GM12878 (cell line): ENCODE measurements around the gene DIPK1A. TPM values are rescaled to one million over a fixed set of nuclear protein-coding genes. Genes with fewer than 3 reads are reported as not detected.

Experiments
- ATAC-seq: fragments of 200-7000 bp; cut with Tn5 transposase; 3 replicates; pipeline ENCODE4 v1.9.1; 2020; ENCODE audit warnings: mild to moderate bottlenecking, moderate library complexity
- BruUV-seq: library from RNA; stranded (reverse); fragments of 400-500 nt; replicated peaks from 2 replicates; lab custom pipeline; 2021; lab: Mats Ljungman, UMichigan
- CTCF ChIA-PET: fragments of 300-600 bp; sonication (Branson Sonifier 250); formaldehyde crosslinking; extraction: SDS; loops from one replicate; lab custom pipeline; 2021; ENCODE audit warnings: inconsistent platforms; lab: Yijun Ruan, JAX
- POLR2A ChIA-PET: fragments of 350-600 bp; formaldehyde crosslinking; extraction: SDS; loops from one replicate; lab custom pipeline; 2021; ENCODE audit warnings: inconsistent platforms; lab: Charles Lee
- RAD21 ChIA-PET: fragments of 300-600 bp; sonication (Branson Sonifier 250); formaldehyde crosslinking; loops from one replicate; lab custom pipeline; 2023; ENCODE audit warnings: antibody characterized with exemption; ENCODE audit not compliant: unreplicated experiment; lab: Charles Lee
- SMC1A ChIA-PET: fragments of 300-600 bp; sonication (Branson Sonifier 250); formaldehyde crosslinking; loops from one replicate; lab custom pipeline; 2023; ENCODE audit not compliant: unreplicated experiment, uncharacterized antibody; lab: Charles Lee
- DNase-seq: peaks from one replicate; pipeline ENCODE4 v3.0.0-alpha.2; 2011; ENCODE audit warnings: low read depth, low spot score
- FAIRE-seq: peaks from 3 replicates; lab custom pipeline; 2011; peaks lifted over from hg19 to GRCh38; lab: Jason Lieb, UNC
- H2AFZ ChIP-seq: 2 replicates; pipeline ENCODE4 v1.6.0; 2011; ENCODE audit warnings: low read depth, low read length, control low read depth; ENCODE audit not compliant: control insufficient read depth
- H3K27ac ChIP-seq: 2 replicates; pipeline ENCODE4 v1.5.1; 2011; ENCODE audit warnings: control low read depth; ENCODE audit not compliant: control insufficient read depth, insufficient read depth
- H3K27me3 ChIP-seq, 2 experiments: replicated peaks in 1 of 2; 2 replicates each; pipeline versions ENCODE4 v1.6.0 to v1.6.1; 2011; ENCODE audit warnings: low read length in 1 of 2; ENCODE audit not compliant: control insufficient read depth in 2 of 2, insufficient read depth in 2 of 2
- H3K36me3 ChIP-seq, 2 experiments: 2 replicates each; pipeline ENCODE4 v1.5.1; 2011; ENCODE audit warnings: low read length in 1 of 2; ENCODE audit not compliant: control insufficient read depth in 2 of 2, insufficient read depth in 2 of 2
- H3K4me1 ChIP-seq: 2 replicates; pipeline ENCODE4 v1.6.1; 2011; ENCODE audit warnings: mild to moderate bottlenecking, low read length, moderate library complexity, mixed read lengths; ENCODE audit not compliant: control insufficient read depth, insufficient read depth
- H3K4me2 ChIP-seq: 2 replicates; pipeline ENCODE4 v1.6.0; 2011; ENCODE audit warnings: control low read depth; ENCODE audit not compliant: control insufficient read depth, insufficient read depth
- H3K4me3 ChIP-seq: fragments of 200-600 bp; sonication (generic); 2 replicates; pipeline ENCODE4 v1.5.1; 2016
- H3K79me2 ChIP-seq: 2 replicates; pipeline ENCODE4 v1.6.0; 2011; ENCODE audit warnings: low read length; ENCODE audit not compliant: control insufficient read depth, insufficient read depth
- H3K9ac ChIP-seq: 2 replicates; pipeline ENCODE4 v1.8.0; 2011; ENCODE audit warnings: low read length, control low read depth, mixed read lengths; ENCODE audit not compliant: control insufficient read depth, insufficient read depth
- H3K9me3 ChIP-seq: replicated peaks from 3 replicates; pipeline ENCODE4 v1.5.1; 2011; ENCODE audit warnings: mild to moderate bottlenecking, low read length; ENCODE audit not compliant: control insufficient read depth, insufficient read depth
- H4K20me1 ChIP-seq: 2 replicates; pipeline ENCODE4 v1.6.0; 2011; ENCODE audit not compliant: control insufficient read depth, insufficient read depth
- CBX5 ChIP-seq: sonication (generic); IDR thresholded peaks from 2 replicates; pipeline ENCODE4 v1.6.1; 2016; ENCODE audit warnings: low read depth, moderate library complexity, mild to moderate bottlenecking, inconsistent platforms
- EED ChIP-seq: sonication (generic); IDR thresholded peaks from 2 replicates; pipeline ENCODE4 v1.6.1; 2016; ENCODE audit warnings: antibody characterized with exemption, low read depth
- FOS ChIP-seq: IDR thresholded peaks from 3 replicates; pipeline ENCODE4 v1.6.1; 2011; ENCODE audit warnings: borderline replicate concordance; ENCODE audit not compliant: insufficient read length; ENCODE audit errors: extremely low read depth
- MTA2 ChIP-seq: fragments of 450-650 bp; IDR thresholded peaks from 2 replicates; pipeline ENCODE4 v1.6.1; 2016; ENCODE audit warnings: low read depth, mild to moderate bottlenecking, moderate library complexity
- NFXL1 ChIP-seq: fragments of 450-650 bp; IDR thresholded peaks from 2 replicates; pipeline ENCODE4 v1.6.1; 2017; ENCODE audit warnings: antibody characterized with exemption, mild to moderate bottlenecking, borderline replicate concordance
- RELA ChIP-seq: fragments of 450-650 bp; IDR thresholded peaks from 2 replicates; pipeline ENCODE4 v1.8.0; 2014; ENCODE audit warnings: borderline replicate concordance; ENCODE audit not compliant: partially characterized antibody
- TCF3 ChIP-seq: IDR thresholded peaks from 2 replicates; pipeline ENCODE4 v1.6.1; 2012; ENCODE audit warnings: low read depth, mild to moderate bottlenecking, low read length, borderline replicate concordance; ENCODE audit not compliant: insufficient read depth
- ZNF207 ChIP-seq: fragments of 450-650 bp; IDR thresholded peaks from 2 replicates; pipeline ENCODE4 v1.6.1; 2014; ENCODE audit warnings: antibody characterized with exemption, mild to moderate bottlenecking, borderline replicate concordance
- WGBS: methylation state at CpG from one replicate; pipeline ENCODE4 v1.1.6; 2016; ENCODE audit warnings: low lambda C conversion rate; ENCODE audit not compliant: insufficient replicate concordance, insufficient coverage; ENCODE audit errors: missing lambda C conversion rate; 5-methylcytosine and 5-hydroxymethylcytosine counted together
- in situ Hi-C: fragments of 300-500 bp; cut with MboI; formaldehyde crosslinking; loops from 9 replicates; pipeline ENCODE4 v1.14.3; 2018; ENCODE audit warnings: mixed read lengths
- intact Hi-C: fragments of 100-400 bp; cut with micrococcal nuclease; formaldehyde crosslinking; loops from one replicate; pipeline ENCODE4 v1.14.2; 2022; ENCODE audit not compliant: unreplicated experiment
- polyA plus RNA-seq, 11 experiments: library from polyadenylated mRNA; depleted of rRNA in 4 of 11; unstranded in 6 of 11; stranded (reverse) in 5 of 11; fragments of >200 nt; fragmentation: Nextera tagmentation in 4 of 11; fragmentation: Illumina TruSeq in 1 of 11; extraction: Ambion mirVana in 4 of 11; extraction: Trizol in 1 of 11; gene quantifications; 1 replicate in 1 of 11; 2 replicates in 10 of 11; pipeline versions ENCODE4 v1.2.1 to v1.2.3, GENCODE V29; 2011 to 2016; ENCODE audit warnings: inconsistent platforms in 2 of 11, missing spikeins in 2 of 11, low read depth in 1 of 11
- total RNA-seq, 4 experiments: library from RNA; depleted of rRNA in 3 of 4; stranded (reverse); fragments of >200 nt in 3 of 4; fragmentation: Illumina TruSeq in 1 of 4; extraction: Trizol in 1 of 4; gene quantifications; 2 replicates each; pipeline versions ENCODE4 v1.2.1 to v1.2.3, GENCODE V29; 2013 to 2021
- TF ChIP-seq, protein P1 (sequence below): IDR thresholded peaks from 2 replicates; pipeline ENCODE4 v1.6.1; 2012; ENCODE audit warnings: improper control_type of control experiment, low read depth, low read length; ENCODE audit not compliant: insufficient replicate concordance
- TF ChIP-seq, protein P2 (sequence below): IDR thresholded peaks from 2 replicates; pipeline ENCODE4 v1.6.1; 2012; ENCODE audit warnings: low read depth, low read length, improper control_type of control experiment
- TF ChIP-seq, protein P3 (sequence below), 3 experiments: IDR thresholded peaks in 2 of 3; conservative IDR thresholded peaks in 1 of 3; 2 replicates each; pipeline ENCODE4 v1.5.1; 2011; ENCODE audit warnings: low read depth in 3 of 3, low read length in 3 of 3, mild to moderate bottlenecking in 3 of 3, control low read depth in 2 of 3, moderate library complexity in 2 of 3, inconsistent platforms in 1 of 3, mixed read lengths in 1 of 3; ENCODE audit not compliant: control insufficient read depth in 2 of 3, insufficient read depth in 1 of 3; ENCODE audit errors: extremely low read depth in 1 of 3
- TF ChIP-seq, protein P4 (sequence below): fragments of 450-650 bp; IDR thresholded peaks from 2 replicates; pipeline ENCODE4 v1.6.1; 2017; ENCODE audit warnings: low read depth, mild to moderate bottlenecking, moderate library complexity

DIPK1A gene
- total and polyA plus RNA-seq, 10 of the 15 experiments (the other 5 are each of a cell fraction or from before 2014, with no cell fraction given): 4.9 to 15.0 (median 9.7) TPM

DNA sequence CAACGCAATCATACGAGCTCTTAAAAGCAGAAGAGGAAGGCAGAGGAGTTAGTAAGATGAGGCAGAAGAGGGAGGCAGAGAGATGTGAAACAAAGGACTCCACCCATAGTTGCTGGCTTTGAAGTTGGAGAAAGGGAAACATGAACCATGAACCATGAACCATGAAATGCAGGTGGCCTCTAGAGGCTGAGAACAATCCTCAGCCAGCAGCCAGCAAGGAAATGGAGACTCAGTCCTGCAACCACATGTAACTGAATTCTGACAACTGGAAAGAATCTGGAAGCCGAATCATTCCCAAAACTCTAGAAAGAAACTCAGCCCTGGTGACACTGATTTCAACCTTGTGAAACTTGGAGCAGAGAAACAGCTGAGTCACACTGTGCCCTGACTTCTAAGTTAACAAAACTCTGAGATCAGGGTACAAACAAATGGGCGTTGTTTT is 10.1 kb downstream of the DIPK1A start:
- in situ Hi-C loops: no loop called here
- H3K9me3 ChIP-seq: no peaks in the 10 kb centered on the region
- H3K4me1 ChIP-seq: peaks cover 37% of the 10 kb centered on the region
- RAD21 ChIA-PET: interaction anchor here (0.6 to 8.6 kb wide), 13 partner anchors 9 to 897 kb away, joined by 3 to 107 read pairs (median 3); partner anchors contain the start of gene DIPK1A
- peak overlapping the region; percentile 78 for H2AFZ ChIP-seq
- peak overlapping the region; percentile 79 for H3K27ac ChIP-seq
- no TSS peak for BruUV-seq
- H3K36me3 ChIP-seq: no peaks in the 10 kb centered on the region
- WGBS: 1% methylated on average over 4 of the region's 4 CpGs
- CTCF ChIA-PET: interaction anchor here (0.6 to 3.0 kb wide), 18 partner anchors 10 to 120 kb away, joined by 3 to 31 read pairs (median 3); partner anchors contain the start of genes DIPK1A and RPL5
- 0 out of 2 replicates have a peak overlapping the region, but pooled peaks have one; percentile 0 for H3K4me3 ChIP-seq
- peak; percentile 80 for ATAC-seq
- no peaks in the 10 kb centered on the region for H3K27me3 ChIP-seq
- H4K20me1 ChIP-seq: no peaks in the 10 kb centered on the region
- peaks cover 77% of the 10 kb centered on the region for H3K79me2 ChIP-seq
- peak overlapping the region; percentile 56 for H3K4me2 ChIP-seq
- SMC1A ChIA-PET: interaction anchor here (0.6 to 10.2 kb wide), 16 partner anchors 8 to 127 kb away, joined by 3 to 154 read pairs (median 4); partner anchors contain the start of gene DIPK1A
- peak; percentile 91 for FAIRE-seq
- intact Hi-C loops: no loop called here
- POLR2A ChIA-PET: interaction anchor here (0.6 to 1.4 kb wide), 5 partner anchors 9 to 368 kb away, joined by 3 to 7 read pairs (median 5); partner anchors contain the start of gene DIPK1A
- peak; percentile 79 for DNase-seq
- H3K9ac ChIP-seq: peak overlapping the region; percentile 60
- TF ChIP-seq, protein P1, sequence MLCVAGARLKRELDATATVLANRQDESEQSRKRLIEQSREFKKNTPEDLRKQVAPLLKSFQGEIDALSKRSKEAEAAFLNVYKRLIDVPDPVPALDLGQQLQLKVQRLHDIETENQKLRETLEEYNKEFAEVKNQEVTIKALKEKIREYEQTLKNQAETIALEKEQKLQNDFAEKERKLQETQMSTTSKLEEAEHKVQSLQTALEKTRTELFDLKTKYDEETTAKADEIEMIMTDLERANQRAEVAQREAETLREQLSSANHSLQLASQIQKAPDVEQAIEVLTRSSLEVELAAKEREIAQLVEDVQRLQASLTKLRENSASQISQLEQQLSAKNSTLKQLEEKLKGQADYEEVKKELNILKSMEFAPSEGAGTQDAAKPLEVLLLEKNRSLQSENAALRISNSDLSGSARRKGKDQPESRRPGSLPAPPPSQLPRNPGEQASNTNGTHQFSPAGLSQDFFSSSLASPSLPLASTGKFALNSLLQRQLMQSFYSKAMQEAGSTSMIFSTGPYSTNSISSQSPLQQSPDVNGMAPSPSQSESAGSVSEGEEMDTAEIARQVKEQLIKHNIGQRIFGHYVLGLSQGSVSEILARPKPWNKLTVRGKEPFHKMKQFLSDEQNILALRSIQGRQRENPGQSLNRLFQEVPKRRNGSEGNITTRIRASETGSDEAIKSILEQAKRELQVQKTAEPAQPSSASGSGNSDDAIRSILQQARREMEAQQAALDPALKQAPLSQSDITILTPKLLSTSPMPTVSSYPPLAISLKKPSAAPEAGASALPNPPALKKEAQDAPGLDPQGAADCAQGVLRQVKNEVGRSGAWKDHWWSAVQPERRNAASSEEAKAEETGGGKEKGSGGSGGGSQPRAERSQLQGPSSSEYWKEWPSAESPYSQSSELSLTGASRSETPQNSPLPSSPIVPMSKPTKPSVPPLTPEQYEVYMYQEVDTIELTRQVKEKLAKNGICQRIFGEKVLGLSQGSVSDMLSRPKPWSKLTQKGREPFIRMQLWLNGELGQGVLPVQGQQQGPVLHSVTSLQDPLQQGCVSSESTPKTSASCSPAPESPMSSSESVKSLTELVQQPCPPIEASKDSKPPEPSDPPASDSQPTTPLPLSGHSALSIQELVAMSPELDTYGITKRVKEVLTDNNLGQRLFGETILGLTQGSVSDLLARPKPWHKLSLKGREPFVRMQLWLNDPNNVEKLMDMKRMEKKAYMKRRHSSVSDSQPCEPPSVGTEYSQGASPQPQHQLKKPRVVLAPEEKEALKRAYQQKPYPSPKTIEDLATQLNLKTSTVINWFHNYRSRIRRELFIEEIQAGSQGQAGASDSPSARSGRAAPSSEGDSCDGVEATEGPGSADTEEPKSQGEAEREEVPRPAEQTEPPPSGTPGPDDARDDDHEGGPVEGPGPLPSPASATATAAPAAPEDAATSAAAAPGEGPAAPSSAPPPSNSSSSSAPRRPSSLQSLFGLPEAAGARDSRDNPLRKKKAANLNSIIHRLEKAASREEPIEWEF: no peak
- TF ChIP-seq, protein P2, sequence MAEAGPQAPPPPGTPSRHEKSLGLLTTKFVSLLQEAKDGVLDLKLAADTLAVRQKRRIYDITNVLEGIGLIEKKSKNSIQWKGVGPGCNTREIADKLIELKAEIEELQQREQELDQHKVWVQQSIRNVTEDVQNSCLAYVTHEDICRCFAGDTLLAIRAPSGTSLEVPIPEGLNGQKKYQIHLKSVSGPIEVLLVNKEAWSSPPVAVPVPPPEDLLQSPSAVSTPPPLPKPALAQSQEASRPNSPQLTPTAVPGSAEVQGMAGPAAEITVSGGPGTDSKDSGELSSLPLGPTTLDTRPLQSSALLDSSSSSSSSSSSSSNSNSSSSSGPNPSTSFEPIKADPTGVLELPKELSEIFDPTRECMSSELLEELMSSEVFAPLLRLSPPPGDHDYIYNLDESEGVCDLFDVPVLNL: no peak
- TF ChIP-seq CBX5: 0 out of 2 replicates have a peak, but pooled peaks have one; percentile 50
- TF ChIP-seq FOS: no peak
- TF ChIP-seq EED: peak; percentile 92
- 0 out of 2 replicates have a peak, but pooled peaks have one; percentile 32 for TF ChIP-seq MTA2
- TF ChIP-seq RELA: no peak
- TF ChIP-seq, protein P3, sequence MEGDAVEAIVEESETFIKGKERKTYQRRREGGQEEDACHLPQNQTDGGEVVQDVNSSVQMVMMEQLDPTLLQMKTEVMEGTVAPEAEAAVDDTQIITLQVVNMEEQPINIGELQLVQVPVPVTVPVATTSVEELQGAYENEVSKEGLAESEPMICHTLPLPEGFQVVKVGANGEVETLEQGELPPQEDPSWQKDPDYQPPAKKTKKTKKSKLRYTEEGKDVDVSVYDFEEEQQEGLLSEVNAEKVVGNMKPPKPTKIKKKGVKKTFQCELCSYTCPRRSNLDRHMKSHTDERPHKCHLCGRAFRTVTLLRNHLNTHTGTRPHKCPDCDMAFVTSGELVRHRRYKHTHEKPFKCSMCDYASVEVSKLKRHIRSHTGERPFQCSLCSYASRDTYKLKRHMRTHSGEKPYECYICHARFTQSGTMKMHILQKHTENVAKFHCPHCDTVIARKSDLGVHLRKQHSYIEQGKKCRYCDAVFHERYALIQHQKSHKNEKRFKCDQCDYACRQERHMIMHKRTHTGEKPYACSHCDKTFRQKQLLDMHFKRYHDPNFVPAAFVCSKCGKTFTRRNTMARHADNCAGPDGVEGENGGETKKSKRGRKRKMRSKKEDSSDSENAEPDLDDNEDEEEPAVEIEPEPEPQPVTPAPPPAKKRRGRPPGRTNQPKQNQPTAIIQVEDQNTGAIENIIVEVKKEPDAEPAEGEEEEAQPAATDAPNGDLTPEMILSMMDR (IDR thresholded peaks at IDR 0.05 in 2 of 3, conservative IDR thresholded peaks at IDR 0.05 in 1 of 3; ENCODE audit: control insufficient read depth in 2 of 3, extremely low read depth in 1 of 3, insufficient read depth in 1 of 3, low read depth in 3 of 3, low read length in 3 of 3): peak in 2 of 3 experiments; percentile 21 to 31; a peak in 3 of 6 replicates
- TF ChIP-seq, protein P4, sequence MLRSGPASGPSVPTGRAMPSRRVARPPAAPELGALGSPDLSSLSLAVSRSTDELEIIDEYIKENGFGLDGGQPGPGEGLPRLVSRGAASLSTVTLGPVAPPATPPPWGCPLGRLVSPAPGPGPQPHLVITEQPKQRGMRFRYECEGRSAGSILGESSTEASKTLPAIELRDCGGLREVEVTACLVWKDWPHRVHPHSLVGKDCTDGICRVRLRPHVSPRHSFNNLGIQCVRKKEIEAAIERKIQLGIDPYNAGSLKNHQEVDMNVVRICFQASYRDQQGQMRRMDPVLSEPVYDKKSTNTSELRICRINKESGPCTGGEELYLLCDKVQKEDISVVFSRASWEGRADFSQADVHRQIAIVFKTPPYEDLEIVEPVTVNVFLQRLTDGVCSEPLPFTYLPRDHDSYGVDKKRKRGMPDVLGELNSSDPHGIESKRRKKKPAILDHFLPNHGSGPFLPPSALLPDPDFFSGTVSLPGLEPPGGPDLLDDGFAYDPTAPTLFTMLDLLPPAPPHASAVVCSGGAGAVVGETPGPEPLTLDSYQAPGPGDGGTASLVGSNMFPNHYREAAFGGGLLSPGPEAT: peak; percentile 71
- TF ChIP-seq NFXL1: no peak
- no peak for TF ChIP-seq ZNF207
- TF ChIP-seq TCF3: 0 out of 2 replicates have a peak, but pooled peaks have one; percentile 32
